Measurements from ENCODE around the gene ZMIZ1.
"Not testable (repeated sequence)": the region's sequence is repeated elsewhere in the genome, so short reads cannot be mapped to it uniquely, and the experiment has no call there.

Gene ZMIZ1

DNA sequence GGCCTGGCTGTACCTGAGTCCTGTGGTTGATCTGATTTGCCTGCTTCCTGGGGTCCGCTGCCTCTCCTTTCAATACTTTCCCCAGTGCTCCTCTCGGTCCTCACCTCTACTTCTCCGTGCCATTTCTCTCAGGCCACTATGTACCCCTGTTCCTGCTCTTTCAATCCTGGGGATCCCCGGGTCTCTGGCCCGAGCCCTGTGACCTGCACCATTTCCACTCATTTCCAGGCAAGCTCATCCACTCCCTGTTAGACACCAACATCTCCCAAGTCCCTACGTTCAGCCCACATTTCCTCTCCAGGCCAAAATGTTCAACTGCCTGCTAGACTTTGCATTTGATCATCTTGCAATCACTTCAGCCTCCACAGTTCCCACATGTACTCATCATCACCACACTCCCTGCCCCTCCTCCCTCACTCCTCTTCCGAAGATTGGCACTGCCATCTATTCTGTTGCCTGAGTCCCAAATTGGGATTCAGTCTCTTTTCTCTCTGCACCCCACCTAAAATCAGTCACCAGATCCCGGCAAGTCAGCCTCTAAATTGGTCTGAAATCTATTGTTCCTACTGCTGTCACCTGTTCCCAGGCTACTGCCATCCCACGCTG is 34.4 kb upstream of the ZMIZ1 start:
- DNase-seq: no peak

DNA sequence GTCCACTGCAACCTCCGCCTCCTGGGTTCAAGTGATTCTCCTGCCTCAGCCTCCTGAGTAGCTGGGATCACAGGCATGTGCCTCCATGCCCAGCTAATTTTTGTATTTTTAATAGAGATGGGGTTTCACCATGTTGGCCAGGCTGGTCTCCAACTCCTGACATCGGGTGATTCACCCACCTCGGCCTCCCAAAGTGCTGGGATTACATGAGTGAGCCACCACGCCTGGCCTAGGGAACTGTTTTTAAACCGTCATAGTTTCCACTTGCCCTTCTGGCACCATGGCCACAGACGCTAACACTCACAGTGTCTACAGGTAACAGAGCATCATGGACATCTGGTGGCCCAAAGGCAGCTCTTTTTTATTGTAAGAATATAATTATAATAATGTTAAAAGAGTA is 32.4 kb upstream of the ZMIZ1 start:
- DNase-seq: not testable (repeated sequence)

DNA sequence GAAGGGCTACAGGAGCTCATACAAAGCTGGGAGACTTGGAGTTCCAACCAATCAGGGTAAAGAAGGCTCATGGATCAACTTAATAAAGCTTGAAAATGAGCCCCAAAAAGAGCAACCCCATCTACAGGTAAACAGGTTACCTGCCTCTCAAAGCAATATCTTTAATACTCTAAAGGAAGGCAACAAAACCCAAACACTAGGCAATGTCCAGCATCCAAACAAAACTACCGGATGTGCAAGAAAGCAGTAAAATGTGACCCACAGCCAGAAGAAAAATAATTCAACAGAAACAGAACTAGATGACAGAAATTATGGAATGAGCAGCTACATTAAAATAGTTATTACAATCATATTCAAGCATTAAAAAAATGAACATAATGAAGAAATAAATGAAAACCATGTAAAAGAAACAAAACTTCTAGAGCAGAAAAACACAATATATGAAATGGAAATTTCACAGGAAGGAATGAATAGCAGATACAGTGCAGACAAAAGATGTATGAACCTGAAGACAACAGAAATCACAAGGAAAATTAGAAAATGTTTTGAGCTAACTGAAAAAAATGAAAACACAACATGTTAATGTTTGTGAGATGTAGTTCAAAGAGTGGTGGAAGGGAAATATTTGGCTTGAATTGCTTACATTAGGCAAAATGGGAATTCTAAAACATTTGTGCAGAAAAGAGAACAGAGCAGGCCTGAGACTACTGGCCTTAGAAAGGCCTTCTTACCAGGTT is 30.5 kb upstream of the ZMIZ1 start:
- no peak for DNase-seq

DNA sequence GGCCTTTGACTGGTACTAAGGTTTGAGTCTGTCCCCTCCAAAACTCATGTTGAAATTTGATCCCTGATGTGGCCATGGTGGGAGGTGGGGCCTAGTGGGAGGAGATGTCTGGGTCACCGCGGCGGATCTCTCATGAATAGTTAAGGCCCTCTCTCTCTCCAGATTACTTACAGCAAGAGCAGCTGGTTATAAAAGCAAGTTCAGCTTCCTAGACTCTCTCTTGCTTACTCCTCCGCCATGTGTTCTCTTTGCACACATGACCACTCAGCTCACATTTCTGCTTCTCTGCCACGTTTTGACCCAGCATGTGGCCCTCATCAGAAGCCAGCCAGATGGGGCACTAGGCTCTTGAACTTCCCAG is 29.9 kb upstream of the ZMIZ1 start:
- no peak for DNase-seq

DNA sequence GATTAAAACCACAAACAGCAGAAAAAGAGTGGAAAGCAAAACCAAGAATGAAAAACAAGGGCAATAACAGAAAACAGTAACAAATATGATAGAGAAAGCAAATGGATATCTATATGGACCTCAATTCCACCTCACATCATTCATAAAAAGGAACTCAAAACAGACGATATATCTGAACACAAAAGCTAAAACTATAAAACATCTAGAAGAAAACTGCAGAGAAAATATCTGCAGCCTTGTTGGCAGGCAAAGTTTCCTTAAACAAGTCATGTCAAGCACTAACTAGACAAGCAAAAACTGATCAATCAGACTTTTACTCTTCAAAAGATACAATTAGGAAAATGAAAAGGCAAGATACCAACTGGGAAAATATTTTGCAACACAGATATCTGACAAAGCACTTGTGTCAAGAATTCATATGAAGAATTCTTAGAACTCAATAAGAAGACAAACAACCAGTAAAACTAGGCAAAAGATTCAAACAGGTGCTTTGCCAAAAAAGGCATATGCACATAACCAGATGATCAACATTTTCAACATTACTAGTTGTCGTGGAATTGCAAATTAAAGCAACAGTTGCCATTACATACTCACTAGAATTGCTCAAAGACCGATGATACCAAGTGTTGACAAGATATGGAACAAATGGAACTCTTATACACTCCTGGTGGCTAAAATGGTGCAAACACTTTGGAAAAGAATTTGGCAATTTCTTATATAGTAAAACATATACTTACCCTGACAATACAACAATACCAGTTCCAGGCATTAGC is 25.9 kb upstream of the ZMIZ1 start:
- no peak for DNase-seq

DNA sequence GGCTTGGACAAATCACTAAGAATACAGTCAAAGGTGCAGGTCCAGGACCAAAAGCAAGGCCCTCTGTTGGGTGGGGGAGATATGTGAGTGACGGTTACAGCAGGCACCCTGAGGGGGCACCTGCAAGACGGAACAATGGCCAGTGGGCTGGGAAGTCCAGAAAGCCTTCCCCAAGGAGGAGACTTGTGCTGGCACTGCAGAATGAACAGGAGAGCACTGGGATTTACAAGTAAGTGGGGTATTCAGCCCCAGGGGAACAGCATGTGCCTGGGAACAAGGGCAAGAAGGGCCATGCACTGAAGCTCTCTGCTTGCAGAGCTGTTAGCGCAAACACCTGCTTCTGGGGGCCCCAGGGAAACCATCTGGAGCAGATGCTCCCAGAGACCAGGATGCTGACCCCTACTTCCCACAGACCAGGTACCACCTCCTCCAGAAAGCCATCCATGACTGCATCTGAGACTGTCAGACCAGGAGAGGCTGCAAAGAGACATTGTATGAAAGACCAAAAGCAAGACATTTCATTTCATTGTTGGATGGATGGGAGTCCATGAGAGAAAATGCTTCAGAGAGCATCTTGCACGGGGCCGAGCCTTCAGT is 24.6 kb upstream of the ZMIZ1 start:
- no peak for DNase-seq

DNA sequence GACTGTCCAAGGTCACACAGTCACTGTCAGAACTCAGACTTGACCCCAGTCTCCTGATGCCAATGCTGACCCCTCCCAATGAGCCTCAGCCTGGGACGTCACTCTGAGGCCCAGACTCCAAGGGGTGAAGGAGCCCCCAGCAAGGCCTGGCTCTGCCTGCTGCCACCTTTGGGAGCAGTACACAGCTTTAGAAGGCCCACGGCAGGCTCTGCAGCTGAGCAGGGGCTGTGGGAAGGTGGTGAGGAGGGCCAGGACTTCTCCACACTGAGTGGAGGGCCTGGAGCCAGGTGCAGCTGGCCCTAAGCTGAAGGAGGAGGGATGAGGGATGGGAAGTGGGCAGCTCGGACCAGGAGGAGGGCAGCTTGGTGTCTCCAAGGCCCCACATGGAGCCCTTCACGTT is 23.9 kb upstream of the ZMIZ1 start:
- no peak for DNase-seq

DNA sequence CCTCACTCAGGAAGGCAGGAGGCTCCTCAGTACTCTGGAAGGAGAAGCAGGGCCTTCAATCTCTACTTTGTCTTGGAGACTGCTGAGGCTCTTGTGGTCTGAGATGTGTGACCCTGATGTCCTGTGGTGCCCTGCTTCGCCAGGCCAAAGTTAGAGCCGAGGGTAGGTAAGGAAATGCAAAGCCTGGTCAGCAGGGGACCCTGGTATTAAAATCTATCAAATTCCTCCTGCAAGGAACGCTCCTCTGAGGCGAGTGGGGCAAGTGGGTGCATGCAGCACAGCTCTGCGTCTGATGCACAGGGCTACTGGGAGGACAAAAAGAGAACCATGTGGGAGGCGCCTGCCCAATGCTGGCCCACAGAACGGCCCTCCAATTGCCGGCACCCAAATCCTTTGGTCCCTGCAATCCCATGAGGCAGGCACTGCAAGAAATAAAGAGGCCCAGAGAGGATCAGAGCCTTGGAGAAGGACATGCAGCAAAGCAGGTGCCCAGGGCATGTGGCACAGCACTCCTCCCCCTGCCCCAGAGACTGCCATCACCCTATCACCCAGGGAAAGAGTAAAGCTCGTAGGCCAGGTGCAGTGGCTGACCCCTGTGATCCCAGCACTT is 23.1 kb upstream of the ZMIZ1 start:
- DNase-seq: no peak

DNA sequence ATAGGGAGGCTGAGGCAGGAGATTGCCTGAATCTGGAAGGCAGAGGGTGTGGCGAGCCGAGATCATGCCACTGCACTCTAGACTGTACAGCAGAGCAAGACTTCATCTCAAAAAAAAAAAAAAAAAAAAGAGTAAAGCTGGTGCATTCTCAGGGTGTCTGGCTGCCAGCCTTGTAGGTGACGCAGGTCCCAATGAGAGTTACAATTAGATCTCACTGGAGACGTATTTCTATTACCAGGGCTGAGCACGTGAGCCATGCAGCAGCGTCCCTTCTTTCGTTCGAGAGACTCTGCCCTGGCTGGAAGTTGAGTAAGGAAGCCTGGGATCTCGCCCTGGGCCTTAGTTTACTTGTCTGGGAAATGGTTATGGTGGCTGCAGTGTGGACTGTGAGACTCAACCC is 22.4 kb upstream of the ZMIZ1 start:
- no peak for DNase-seq

DNA sequence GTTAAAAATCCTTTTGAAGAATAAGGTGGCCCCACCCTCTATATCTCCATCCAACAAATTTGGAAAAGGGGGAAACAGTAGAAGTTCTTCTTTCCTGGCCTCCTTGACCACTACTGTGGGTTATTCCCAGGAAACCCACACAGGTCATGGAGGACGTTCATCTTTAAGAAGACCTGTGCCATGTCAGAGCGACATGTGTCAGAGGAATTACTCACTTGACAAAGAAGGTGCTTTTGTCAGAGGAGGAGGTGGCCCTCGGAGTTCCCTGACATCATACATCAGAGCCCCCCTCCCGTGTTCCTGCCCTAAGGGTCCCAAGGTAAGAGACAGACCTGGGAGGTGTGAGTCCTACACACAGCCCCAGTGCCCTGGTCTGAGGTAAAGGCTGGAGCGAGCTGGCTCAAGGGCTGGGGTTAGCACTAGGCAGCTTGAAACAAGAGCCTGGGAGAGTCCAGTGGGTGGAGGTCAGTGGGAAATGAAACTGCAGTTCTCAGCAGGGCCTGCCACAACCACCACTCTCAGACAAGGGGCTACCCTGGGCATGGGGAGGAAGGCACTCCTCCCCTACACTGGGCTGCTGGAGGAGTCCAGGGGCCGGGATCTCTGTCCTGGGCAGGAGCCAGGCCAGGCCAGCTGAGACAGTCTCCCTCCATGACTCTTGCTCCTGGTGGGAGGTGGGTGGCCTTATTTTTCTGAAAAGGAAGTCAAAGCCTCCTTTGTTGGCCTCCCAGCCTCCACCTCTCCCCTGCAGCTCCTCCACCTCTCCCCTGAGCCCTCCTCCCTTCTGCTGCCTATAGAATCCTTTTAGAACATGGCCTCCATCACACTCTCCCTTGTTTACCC is 21.8 kb upstream of the ZMIZ1 start:
- DNase-seq: no peak

DNA sequence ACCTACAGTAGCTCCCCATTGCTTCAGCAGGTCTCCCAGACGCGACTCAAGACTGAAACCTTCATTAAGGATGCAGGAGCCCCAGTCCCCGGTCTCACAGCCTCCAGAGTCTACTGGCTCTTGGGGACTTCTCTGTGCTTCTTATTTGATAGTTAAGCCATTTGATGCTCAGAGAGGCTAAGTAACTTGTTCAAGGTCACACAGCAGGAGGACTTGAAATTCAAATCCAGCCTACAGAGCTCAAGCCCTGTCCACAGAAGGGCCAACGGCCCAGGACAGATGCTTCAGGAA is 21.2 kb upstream of the ZMIZ1 start:
- no peak for DNase-seq

DNA sequence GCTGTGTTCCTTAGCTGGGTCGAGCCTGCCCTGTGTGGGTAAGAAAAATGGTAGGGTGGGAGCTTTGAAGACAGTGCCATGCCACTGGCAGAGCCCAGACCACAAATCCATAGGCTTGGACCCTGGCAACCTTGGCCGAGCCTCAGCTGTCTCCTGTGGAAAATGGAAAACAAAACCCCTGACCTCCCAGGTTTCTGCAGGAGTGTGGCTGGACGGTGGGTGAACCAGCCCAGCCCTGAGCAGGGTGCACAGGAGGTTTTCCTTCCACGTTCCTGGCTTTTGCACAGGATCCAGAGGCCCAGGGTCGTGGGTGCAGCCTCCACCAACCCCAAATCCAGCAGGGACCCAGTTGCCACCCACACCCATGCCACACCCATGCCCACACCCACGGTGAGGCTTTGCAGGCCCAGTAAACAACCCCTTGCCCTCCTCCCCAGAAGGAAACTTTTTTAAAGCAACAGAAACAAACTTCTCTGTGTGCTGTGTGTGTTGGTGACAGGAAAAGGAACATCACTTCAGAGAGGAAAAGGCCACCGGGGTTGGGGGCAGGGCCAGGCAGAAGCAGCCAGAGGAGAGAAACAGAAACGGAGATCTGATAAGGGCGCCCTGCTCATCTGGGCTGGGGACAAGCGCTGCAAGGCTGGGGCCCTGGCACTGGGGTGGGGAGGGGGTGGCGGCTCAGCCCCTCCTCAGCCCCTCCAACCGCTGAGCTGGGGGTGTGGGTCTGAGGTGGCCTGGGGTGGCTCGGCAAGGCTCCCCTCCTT is 20.7 kb upstream of the ZMIZ1 start:
- DNase-seq: no peak

DNA sequence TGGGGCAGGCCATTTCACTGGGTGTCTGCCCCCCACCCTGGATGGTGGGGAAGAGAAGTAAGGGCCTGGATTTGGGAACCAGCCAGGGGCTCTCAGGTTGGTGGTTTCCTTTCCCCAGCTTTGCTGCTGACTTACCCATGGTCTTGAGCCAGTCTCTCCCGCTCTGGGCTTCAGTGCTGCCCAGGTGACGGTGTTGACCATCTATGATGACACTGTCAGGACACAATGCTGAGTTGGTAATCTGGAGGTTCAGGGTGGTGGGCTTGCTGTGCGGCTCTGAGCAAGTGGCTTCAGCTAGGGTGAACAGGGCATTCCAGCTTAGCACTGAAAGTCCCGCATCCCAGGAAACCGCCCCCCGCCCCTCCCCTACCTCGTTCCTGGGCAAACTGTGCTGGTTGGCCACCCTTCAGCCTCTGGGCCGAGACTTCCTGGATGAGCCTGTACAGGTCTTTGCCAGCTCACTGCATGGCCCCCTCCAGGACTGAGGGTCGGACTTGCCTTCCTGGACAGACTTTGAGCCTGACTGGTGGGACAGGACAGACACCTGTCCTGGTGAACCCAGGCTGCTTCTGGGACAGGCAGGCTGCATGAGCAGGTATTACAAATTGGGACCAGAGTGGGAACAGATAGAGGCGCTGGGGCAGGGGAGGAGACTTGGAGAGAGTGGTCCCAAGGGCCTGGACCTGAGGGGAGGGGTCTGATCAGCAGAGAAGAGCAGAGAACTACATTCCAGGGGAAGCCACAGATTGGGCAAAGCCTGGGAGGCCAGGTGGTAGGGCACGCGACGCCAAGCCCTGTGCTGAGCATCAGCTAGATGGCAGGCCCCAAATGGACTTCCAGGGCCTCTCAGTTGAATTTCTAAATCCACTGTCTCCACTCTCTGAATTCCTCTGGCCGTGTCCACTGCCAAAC is 19.9 kb upstream of the ZMIZ1 start:
- no peak for DNase-seq

DNA sequence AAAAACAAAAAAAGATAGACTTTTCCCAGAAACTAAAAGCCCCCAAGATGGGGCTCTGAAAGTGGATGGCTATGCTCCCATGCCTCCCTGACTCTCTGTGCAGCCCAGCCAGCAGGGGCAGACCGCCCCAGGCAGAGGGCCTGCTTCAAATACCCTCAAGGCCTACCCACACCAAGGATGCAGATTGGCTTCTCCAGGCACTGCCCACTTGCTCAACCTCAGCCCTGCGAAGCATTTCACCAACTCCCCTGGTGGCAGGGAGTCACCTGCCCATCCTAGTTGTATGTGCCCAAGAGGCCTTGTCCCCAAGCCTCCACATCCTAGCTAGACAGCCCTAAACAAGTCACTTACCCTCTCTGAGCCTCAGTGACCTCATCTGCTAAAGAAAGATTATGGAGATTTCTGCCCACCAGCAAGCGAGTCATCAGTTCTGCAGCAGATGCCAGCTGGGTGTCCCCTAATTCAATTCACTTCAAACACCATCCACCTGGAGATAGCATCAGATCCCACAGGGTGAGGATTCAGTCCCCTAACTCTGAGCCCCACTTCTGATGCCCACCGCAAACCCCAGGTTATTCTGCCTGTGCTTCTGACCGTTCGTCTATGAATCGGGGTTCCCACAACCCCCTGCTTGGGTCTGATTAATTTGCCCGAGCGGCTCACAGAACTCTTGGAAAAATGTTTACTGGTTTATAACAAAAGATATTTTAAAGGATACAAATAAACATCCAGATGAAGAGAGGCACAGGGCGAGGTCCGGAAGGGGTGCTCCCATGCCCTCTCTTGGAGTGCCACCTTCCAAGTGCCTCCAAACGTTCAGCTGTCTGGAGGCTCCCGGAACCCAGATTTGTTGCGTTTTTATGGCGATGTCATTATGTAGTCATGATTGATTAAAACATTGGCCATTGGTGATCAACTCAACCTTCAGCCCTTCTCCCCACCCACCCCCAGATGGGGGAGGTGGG is 18.6 kb upstream of the ZMIZ1 start:
- DNase-seq: no peak

DNA sequence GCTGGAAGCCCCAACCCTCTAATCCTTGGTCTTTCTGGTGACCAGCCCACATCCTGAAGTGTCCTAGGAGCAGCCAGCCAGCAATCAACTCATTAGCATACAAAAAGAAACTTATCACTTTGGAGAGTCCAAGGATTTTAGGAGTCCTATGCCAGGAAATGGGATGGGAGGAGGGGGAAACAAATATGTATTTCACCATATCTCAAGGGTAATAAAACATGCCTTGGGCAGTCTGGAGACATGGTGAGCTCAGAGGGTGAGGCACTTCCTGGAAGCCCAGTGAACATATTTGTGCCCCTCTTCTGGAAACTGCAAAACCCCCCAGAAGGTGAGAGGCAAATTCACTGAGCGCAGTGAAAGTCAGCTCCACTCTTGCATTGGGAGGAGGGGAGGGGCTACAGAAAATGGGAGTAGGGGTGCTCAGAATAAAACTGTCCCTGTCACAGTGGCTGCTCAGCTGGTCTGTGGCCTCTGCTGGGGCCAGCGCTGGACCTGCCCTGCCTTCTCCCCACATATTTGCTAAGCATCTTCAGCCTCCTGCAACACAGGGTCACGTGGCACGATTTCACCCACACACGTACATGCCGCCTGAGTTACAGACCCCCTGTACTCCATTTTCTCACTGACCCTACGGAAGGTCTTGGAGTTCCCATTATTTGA is 17.7 kb upstream of the ZMIZ1 start:
- no peak for DNase-seq

DNA sequence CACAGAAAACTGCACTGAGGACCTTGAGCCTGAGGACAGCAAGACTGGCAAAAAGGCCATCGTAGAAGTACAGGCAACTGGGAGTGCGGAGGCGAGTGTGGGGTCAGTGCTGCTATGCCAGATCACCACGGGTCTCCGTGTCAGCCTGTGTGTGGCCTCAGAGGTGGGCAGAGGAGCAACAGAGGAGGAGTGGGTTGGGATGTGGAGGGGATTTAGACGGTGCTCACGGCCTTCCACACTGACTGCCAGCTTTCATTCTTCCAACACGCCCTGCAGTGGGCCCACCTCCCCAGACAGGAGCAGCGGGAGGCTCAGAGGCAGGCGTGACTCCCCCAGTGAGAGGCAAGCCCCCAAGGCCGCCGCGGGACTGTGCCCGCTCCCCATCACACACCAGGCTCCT is 17.0 kb upstream of the ZMIZ1 start:
- DNase-seq: no peak

DNA sequence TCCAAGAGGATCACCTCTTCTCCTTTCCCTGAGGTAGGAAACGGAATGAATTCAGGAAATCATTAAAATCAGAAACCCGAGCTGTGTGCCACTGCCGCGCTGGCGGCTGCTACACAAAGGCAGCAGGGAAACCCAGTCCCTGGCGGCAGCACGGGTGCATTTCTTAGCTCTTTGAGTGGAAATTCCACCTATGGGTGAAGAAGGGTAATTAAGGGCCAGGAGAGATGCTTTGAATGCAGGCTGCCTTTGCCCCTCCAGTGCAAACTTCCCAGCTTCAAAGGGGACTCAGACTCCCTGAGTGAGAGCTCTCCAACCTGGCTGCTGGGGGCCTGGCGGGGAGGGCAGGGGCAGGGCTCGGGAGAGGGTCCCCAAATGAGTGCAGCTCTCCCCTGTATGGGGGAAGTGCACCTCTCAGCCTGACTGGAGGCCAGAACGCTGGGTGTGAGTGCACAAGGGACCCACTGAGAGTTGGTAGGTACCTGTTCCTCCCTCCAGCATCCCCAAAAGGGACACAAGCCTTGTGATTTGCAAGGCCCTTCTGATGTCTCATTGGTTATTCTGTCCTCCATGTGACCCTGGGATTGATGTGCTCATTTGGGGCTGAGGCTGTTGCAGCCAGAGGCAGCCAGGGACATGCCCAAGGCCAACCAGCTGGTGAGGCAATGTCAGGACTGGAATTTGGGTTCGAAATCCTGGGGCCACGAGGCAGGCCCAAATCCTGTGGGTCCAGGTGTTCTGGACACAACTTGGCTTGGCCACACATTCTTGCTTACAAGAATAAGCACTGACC is 16.3 kb upstream of the ZMIZ1 start:
- peak; percentile 69 for DNase-seq

DNA sequence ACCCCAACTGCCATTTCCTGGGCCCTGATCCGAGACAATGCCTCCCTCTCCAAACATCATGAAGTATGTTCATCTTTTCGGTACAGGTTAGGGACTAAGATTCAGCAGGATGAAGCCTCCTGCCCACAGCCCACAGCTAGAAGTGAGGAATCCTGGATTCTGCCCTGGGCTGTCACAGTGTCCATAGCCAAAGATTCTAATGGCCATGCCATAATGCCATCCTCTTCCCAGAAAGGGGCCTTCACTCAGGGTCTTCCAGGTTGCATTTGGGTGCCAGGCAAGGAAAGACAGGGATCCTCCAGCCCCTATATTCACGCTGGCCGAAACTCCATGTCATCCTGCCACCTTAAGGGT is 15.7 kb upstream of the ZMIZ1 start:
- no peak for DNase-seq
